ENCODE results near the gene PAX8. TPM values are rescaled to one million over a fixed set of nuclear protein-coding genes. Genes with fewer than 3 reads are reported as not detected.
A peak's percentile ranks its signal among the peaks of the same experiment; 100 is the strongest.
"Not testable (repeated sequence)": the region's sequence is repeated elsewhere in the genome, so short reads cannot be mapped to it uniquely, and the experiment has no call there.

The PAX8 gene
- total RNA-seq, 1 experiment from 2014 or later: 1.5 TPM

DNA sequence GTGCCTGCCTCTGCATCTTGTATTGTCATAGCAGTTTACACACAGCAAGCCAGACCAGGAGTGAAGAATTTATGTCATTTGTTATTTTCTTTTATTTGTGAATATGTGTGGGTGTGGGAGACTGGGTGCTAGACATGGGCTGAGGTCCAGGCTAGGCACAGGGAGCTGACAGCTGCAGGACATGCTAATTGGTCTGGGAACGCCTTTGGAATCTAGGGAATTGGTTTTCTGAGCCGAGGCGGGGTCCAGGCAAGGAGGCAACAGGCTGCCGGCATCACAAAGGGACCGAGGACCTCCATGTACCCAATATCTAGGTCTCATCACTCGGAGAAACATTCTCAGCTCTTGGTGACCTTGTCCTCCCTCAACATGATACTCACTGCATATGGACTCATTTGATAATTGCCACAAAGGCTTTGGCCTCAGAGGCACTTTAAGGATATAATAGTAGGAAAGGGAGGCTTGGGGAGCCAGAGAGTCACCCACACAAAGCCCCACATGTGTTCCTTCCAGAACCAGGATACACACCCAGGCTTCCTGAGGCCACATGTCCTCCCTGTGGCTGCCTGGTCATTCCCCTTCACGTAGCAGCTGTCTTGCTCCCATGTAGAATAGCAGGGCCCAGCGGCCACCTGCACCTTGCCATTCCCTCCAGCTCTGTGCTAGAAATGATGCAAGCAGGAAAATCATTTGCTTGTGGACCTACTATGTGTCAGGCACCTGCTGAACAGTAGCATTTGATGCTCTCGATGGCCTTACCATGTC, 23.7 kb upstream of the PAX8 start:
- not testable (repeated sequence) for H3K27ac ChIP-seq (ENCODE audit: low read length); H3K4me2 ChIP-seq (ENCODE audit: low read depth, low read length, poor library complexity, severe bottlenecking); DNase-seq; H3K79me2 ChIP-seq (ENCODE audit: low read length); H3K27me3 ChIP-seq (ENCODE audit: low read length); H3K4me1 ChIP-seq (ENCODE audit: low read length); H3K9ac ChIP-seq (ENCODE audit: low read length); H2AFZ ChIP-seq (ENCODE audit: low read length); H3K4me3 ChIP-seq (ENCODE audit: low read length); H3K9me3 ChIP-seq (ENCODE audit: low read length); H3K9me2 ChIP-seq (replicated peaks; ENCODE audit: insufficient read depth, low read length); H4K20me1 ChIP-seq (ENCODE audit: insufficient read depth, low read depth, low read length); H3K36me3 ChIP-seq (ENCODE audit: insufficient read depth, low read length)

GRCh38 chr2:113300281-113300680, 21.6 kb upstream of the PAX8 start:
- H3K27ac ChIP-seq (ENCODE audit: low read length): no peak overlapping the region
- H3K4me3 ChIP-seq (ENCODE audit: low read length): no peak overlapping the region
- H3K9me2 ChIP-seq (replicated peaks; ENCODE audit: insufficient read depth, low read length): no peaks in the 10 kb centered on the region
- DNase-seq: no peak
- no peaks in the 10 kb centered on the region for H3K4me1 ChIP-seq (ENCODE audit: low read length)
- no peak overlapping the region for H3K9ac ChIP-seq (ENCODE audit: low read length)
- no peaks in the 10 kb centered on the region for H3K27me3 ChIP-seq (ENCODE audit: low read length)
- H2AFZ ChIP-seq (ENCODE audit: low read length): no peak overlapping the region
- H4K20me1 ChIP-seq (ENCODE audit: insufficient read depth, low read depth, low read length): no peaks in the 10 kb centered on the region
- no peak overlapping the region for H3K4me2 ChIP-seq (ENCODE audit: low read depth, low read length, poor library complexity, severe bottlenecking)
- no peaks in the 10 kb centered on the region for H3K36me3 ChIP-seq (ENCODE audit: insufficient read depth, low read length)
- no peaks in the 10 kb centered on the region for H3K9me3 ChIP-seq (ENCODE audit: low read length)
- H3K79me2 ChIP-seq (ENCODE audit: low read length): no peaks in the 10 kb centered on the region

GRCh38 chr2:113298176-113298575, 19.5 kb upstream of the PAX8 start:
- H3K9ac ChIP-seq (ENCODE audit: low read length): no peak overlapping the region
- no peaks in the 10 kb centered on the region for H3K36me3 ChIP-seq (ENCODE audit: insufficient read depth, low read length)
- H3K79me2 ChIP-seq (ENCODE audit: low read length): no peaks in the 10 kb centered on the region
- no peak overlapping the region for H3K4me2 ChIP-seq (ENCODE audit: low read depth, low read length, poor library complexity, severe bottlenecking)
- DNase-seq: no peak
- no peaks in the 10 kb centered on the region for H3K9me3 ChIP-seq (ENCODE audit: low read length)
- H2AFZ ChIP-seq (ENCODE audit: low read length): no peak overlapping the region
- H3K4me3 ChIP-seq (ENCODE audit: low read length): no peak overlapping the region
- H3K4me1 ChIP-seq (ENCODE audit: low read length): no peaks in the 10 kb centered on the region
- H4K20me1 ChIP-seq (ENCODE audit: insufficient read depth, low read depth, low read length): no peaks in the 10 kb centered on the region
- H3K27me3 ChIP-seq (ENCODE audit: low read length): no peaks in the 10 kb centered on the region
- H3K27ac ChIP-seq (ENCODE audit: low read length): no peak overlapping the region
- H3K9me2 ChIP-seq (replicated peaks; ENCODE audit: insufficient read depth, low read length): no peaks in the 10 kb centered on the region

GRCh38 chr2:113297590-113297989, 18.9 kb upstream of the PAX8 start:
- H3K4me3 ChIP-seq (ENCODE audit: low read length); H3K36me3 ChIP-seq (ENCODE audit: insufficient read depth, low read length); H3K9me2 ChIP-seq (replicated peaks; ENCODE audit: insufficient read depth, low read length); H3K4me2 ChIP-seq (ENCODE audit: low read depth, low read length, poor library complexity, severe bottlenecking); H3K9me3 ChIP-seq (ENCODE audit: low read length); H2AFZ ChIP-seq (ENCODE audit: low read length); H3K4me1 ChIP-seq (ENCODE audit: low read length); H3K27me3 ChIP-seq (ENCODE audit: low read length); H4K20me1 ChIP-seq (ENCODE audit: insufficient read depth, low read depth, low read length); H3K79me2 ChIP-seq (ENCODE audit: low read length); H3K9ac ChIP-seq (ENCODE audit: low read length); H3K27ac ChIP-seq (ENCODE audit: low read length): not testable (repeated sequence)
- peak; percentile 76 for DNase-seq

- Histone ChIP-seq H3K27ac (ENCODE audit: low read length) (no peak overlapping the region), H3K4me3 (ENCODE audit: low read length) (no peak overlapping the region), H4K20me1 (ENCODE audit: insufficient read depth, low read depth, low read length) (no peaks in the 10 kb centered on the region), H3K4me1 (ENCODE audit: low read length) (no peaks in the 10 kb centered on the region), H3K36me3 (ENCODE audit: insufficient read depth, low read length) (no peaks in the 10 kb centered on the region), H2AFZ (ENCODE audit: low read length) (no peak overlapping the region), H3K9ac (ENCODE audit: low read length) (no peak overlapping the region), H3K4me2 (ENCODE audit: low read depth, low read length, poor library complexity, severe bottlenecking) (no peak overlapping the region), H3K9me2 (replicated peaks; ENCODE audit: insufficient read depth, low read length) (no peaks in the 10 kb centered on the region), H3K9me3 (ENCODE audit: low read length) (no peaks in the 10 kb centered on the region), H3K27me3 (ENCODE audit: low read length) (no peaks in the 10 kb centered on the region), H3K79me2 (ENCODE audit: low read length) (no peaks in the 10 kb centered on the region)
- no peak for DNase-seq
Measured at GRCh38 chr2:113291191-113291590, 12.5 kb upstream of the PAX8 start.

- H3K9me3 ChIP-seq (ENCODE audit: low read length); H3K36me3 ChIP-seq (ENCODE audit: insufficient read depth, low read length); H4K20me1 ChIP-seq (ENCODE audit: insufficient read depth, low read depth, low read length); DNase-seq; H2AFZ ChIP-seq (ENCODE audit: low read length); H3K4me2 ChIP-seq (ENCODE audit: low read depth, low read length, poor library complexity, severe bottlenecking); H3K79me2 ChIP-seq (ENCODE audit: low read length); H3K9me2 ChIP-seq (replicated peaks; ENCODE audit: insufficient read depth, low read length); H3K4me3 ChIP-seq (ENCODE audit: low read length); H3K9ac ChIP-seq (ENCODE audit: low read length); H3K27ac ChIP-seq (ENCODE audit: low read length); H3K27me3 ChIP-seq (ENCODE audit: low read length); H3K4me1 ChIP-seq (ENCODE audit: low read length): not testable (repeated sequence)
Measured at GRCh38 chr2:113288674-113289149, 10.0 kb upstream of the PAX8 start.

GRCh38 chr2:113288117-113288673, 9.5 kb upstream of the PAX8 start:
- not testable (repeated sequence) for H4K20me1 ChIP-seq (ENCODE audit: insufficient read depth, low read depth, low read length); H3K27me3 ChIP-seq (ENCODE audit: low read length); H3K36me3 ChIP-seq (ENCODE audit: insufficient read depth, low read length); H3K4me2 ChIP-seq (ENCODE audit: low read depth, low read length, poor library complexity, severe bottlenecking); H2AFZ ChIP-seq (ENCODE audit: low read length); H3K4me1 ChIP-seq (ENCODE audit: low read length); DNase-seq; H3K79me2 ChIP-seq (ENCODE audit: low read length); H3K27ac ChIP-seq (ENCODE audit: low read length); H3K4me3 ChIP-seq (ENCODE audit: low read length); H3K9me2 ChIP-seq (replicated peaks; ENCODE audit: insufficient read depth, low read length); H3K9me3 ChIP-seq (ENCODE audit: low read length); H3K9ac ChIP-seq (ENCODE audit: low read length)

DNA sequence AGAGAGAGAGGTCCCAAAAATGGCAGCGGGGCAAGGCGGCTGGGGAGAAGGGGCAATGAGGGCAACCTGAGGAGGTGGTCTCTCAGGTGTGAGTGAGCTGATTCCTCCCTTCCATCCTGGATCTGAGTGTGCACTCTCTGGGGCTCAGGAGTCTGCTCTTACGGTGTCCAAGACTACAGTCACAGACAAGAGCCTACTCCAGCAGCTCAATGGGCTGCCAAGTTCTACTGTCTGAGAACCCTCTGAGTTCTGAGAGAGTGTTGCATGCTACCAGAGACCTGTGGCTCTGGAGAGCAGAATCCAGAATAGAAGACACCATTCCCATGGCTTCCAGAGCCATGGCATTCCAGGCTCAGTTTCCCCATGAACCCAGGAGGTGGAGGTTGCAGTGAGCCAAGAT, 7.1 kb upstream of the PAX8 start:
- Histone ChIP-seq H3K9me3 (ENCODE audit: low read length) (no peaks in the 10 kb centered on the region), H3K4me3 (ENCODE audit: low read length) (no peak overlapping the region), H3K4me2 (ENCODE audit: low read depth, low read length, poor library complexity, severe bottlenecking) (no peak overlapping the region), H3K27ac (ENCODE audit: low read length) (no peak overlapping the region), H3K4me1 (ENCODE audit: low read length) (no peaks in the 10 kb centered on the region), H2AFZ (ENCODE audit: low read length) (no peak overlapping the region), H3K9me2 (replicated peaks; ENCODE audit: insufficient read depth, low read length) (no peaks in the 10 kb centered on the region), H3K79me2 (ENCODE audit: low read length) (no peaks in the 10 kb centered on the region), H3K36me3 (ENCODE audit: insufficient read depth, low read length) (no peaks in the 10 kb centered on the region), H4K20me1 (ENCODE audit: insufficient read depth, low read depth, low read length) (no peaks in the 10 kb centered on the region), H3K9ac (ENCODE audit: low read length) (no peak overlapping the region), H3K27me3 (ENCODE audit: low read length) (no peaks in the 10 kb centered on the region)
- no peak for DNase-seq
